ENCODE data around the gene HOXC9.

Gene HOXC9

DNA sequence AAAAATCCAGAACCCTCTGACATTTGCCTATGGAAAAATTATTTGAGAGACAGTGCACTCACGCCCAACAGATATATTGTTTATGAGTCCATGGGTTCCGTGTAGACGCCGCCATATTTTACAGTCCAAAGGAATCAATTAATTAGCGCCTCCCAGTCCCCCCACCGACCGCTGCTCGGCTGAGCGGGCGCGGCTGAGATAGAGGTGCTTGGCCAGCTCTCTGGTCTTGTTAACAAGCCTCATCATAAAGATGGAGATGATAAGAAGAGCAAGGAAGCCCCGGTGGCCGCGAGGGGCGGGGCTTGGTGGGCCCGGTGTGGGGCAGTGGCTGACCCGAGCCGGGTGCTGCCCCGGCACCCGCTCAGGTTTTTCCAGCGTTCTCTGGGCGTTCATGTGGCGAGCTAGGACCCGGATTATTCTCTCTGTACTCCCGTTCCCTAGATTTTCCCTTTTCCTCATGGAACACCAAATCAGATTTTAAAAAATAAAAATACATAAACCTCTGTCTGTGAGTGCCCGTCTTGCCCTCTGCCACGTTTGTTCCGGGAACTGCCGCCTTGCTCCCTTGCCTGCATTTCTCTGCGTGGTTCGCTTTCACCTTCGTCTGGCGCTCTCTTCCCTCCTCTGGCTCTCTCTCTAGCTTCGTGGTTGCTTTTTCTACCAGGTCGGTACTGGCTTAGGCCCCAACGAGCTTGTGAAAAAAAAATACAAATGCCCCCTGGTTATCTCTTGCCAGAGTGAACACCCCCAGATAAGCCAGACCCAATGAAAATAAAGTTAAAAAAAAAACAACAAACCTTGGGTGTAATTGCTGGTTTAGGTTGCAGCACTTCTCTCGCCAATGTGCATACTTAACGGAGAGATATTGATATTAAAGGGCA is 36.3 kb upstream of the HOXC9 start:
- DNase-seq = no peak

DNA sequence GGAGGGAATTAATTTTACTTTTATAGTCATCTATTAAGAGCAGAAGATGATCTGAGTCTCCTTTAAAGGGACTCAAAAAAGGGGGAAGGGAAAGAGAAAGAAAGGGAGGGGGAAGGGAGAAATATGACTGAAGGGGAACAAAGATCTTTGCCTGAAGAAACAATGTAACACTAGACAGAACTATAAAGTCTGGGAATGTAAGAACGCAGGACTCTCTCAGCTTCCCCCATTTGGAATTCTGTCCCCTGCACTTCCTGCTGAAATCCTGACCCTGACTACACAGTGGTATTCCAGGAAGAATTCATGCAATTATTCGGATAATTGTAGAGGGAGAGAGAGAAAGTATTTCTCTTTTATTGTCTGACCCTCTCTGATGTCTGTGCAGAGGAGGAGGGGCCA is 35.6 kb upstream of the HOXC9 start:
- DNase-seq = no peak

- DNase-seq = no peak
Measured at GRCh38 chr12:53965281-53966084, 34.5 kb upstream of the HOXC9 start.

GRCh38 chr12:53966085-53966384 is 33.9 kb upstream of the HOXC9 start:
- no peak for DNase-seq

GRCh38 chr12:53966385-53967133 is 33.4 kb upstream of the HOXC9 start:
- no peak for DNase-seq

GRCh38 chr12:53967421-53967925 is 32.5 kb upstream of the HOXC9 start:
- no peak for DNase-seq

DNA sequence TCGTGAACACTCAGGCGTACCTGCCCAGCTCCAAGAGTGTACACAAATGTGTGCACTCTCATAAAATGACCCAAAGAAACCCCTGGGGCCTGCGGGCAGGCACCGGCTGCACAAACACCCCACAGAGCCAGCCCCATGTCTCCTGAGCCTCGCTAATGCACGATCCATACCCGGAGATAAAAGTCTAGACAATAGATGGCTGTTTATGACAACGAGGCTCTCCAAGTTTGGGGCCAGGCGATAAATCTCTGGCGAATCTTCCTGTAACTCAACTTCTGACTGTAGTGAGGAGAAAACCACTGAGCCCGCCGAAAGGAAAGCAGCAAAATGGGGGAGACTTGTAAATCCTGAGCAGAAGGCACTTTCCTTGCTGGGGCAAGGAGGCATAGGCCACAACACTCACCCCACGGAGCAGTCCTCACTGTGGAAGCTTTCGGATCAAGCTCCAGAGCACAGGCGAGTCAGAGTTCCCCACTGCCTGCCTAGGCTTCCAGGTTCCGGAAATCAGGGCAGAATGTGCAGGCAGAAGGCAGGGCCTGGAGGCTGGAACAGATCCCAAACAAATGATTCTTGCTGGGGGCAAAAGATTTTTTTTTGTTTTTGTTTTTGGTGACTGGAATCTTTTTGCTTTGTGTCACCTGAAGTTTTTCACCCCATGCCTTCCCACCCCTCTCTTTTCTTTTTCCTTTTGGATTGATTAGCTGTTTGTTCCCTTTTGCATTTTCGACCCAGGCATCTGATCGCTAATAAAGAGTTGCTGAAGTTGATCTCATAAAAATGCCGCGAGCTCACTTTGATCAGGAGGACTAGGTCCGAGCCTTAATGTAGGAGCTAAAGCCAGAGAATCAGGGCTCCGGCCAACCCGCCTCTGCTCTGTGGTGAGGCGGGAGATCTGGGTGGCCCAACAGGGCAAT is 31.5 kb upstream of the HOXC9 start:
- DNase-seq = no peak

DNA sequence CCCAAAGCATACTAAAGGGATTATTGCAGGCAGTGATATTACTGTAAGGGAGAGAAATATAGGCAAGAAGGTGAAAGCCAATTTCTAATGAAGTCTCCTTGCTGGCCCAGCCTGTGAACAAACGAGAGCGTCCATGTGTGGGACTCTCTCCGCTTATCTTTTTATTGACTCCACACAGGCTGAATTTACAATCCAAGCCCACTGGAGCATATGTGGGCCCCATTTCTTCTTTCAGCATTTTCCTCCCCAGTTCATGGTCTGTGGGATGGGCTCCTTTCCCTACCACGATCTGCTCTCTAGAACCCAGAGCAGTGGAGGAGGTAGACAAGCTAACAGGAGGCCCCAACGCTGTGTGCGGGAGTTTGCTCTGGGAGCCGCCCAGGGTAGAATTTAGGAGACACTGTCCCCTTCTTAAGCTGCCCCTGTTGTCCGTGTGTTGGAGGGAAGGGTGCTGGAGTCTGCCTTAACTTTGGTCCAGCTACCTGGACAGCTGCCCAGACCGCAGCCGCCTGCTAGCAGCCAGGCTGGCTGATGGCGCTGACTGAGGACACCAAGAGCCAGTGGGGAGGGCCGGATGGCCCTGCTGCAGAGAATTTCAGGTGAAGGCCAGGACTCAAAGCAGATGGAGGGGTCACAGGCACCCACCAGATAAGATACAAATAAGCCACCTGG is 30.2 kb upstream of the HOXC9 start:
- no peak for DNase-seq

DNA sequence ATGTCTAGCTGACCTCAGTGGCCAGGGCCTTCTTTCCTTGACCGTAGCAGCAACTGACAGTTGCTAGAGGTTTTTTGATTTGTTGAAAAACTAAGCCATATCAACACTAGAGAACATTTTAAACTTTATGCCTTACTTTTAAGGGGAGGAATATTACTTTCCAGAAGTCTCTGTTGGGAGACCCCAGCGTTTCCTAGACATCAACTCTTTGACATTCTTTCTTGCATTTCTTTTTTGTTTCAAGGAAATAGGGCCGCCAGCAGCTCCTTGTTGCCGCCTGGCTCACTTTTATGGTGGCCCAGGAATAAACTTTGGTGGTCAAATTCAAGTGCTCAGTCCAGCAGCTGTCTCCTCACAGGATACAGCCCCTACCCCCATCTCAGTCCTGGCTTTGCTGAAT is 29.5 kb upstream of the HOXC9 start:
- no peak for DNase-seq

DNA sequence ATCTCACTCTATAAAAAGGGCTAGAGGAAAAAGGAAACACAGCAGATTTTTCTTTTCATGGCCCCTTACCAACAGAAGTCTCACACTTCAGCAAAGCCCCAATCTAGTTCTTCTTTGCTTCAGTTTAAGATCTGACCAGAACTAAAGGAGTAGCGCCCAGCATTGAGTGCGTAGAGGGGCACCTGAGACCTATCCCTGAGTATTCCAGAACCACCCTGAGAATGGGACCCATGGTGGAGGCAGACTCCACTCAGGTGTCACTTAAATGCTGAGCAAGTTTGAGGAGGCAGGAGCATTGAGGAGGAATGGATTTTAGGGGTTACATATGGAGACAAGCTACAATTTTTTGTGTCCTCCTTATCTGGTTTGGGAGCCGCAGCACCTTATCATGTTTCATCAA is 28.8 kb upstream of the HOXC9 start:
- DNase-seq = no peak

DNA sequence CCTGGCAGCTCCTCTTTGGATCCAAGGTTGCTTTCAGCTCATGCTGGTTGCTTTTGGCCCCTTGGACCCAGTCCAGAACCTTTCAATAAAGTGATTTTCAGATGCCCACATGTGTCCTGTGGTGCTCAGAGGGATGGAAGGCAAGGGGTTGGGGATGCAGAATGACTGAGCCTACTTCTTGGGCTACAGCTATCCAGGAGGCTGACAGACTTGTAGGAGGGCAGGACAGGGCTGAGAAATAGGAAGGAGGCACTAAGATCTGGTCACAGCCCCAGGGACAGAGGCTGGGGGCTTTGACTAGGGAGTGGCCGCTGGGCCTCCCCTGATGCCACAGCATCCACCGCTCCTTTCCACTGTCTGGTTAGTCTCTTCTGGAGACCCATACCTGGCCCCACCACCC is 28.3 kb upstream of the HOXC9 start:
- no peak for DNase-seq

DNA sequence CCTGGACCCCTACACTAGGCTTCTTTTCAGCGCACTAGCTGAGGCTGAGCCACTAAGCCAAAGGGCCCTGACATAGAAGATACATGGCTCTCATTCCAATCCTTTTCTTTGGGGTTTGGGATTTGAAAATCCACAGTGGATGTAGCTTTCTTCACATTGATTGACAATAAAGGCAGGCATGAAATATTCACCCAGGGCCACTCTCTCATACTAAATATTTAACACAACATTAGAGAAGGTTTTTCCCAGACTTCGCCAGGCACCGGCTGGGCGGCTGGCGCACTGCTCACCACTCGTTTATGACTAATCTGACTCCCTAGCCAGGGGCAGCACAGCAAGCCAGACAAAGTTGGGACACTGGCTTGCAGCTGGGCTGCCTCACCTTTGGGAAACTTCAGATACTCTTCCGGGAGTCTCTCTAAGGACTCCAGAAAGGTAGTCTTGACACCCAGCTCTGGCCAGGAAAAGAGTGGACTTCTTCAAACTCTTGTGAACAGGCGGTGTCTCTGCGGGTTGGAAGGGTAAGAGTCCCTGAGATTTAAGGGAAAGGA is 27.7 kb upstream of the HOXC9 start:
- DNase-seq = no peak

DNA sequence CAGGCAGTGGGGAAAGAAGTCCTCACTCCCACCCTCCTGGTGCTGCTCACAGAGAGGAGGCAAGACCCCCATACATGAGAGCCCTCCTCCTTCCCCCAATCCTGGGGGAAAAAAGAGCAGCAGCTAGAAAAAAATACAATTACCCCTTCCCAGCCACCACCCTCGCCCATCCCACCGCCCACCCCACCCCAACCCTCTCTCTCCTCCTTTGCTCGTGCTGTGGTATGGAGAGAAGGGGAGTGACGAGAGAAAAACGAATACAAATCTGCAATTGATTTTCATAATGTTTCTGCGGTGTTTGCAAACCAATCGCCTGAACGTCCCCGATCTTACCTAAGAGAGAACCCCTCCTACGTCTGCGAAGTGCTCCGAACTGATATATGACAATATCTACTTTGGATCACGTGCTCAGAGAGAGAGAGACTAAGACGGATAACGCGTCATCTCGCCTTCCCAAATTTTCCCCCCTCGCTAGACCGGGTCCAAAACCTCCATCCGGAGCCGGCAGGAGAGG is 27.2 kb upstream of the HOXC9 start, which contains the start of gene HOXC11:
Gene HOXC11 (plus strand): TSS at position 405 of the 514 bp plus-strand sequence. CDS start 116 bp downstream, outside the sequence.
- DNase-seq = no peak

- DNase-seq = no peak
Measured at GRCh38 chr12:53973236-53974042, 26.5 kb upstream of the HOXC9 start.

- no peak for DNase-seq
Measured at GRCh38 chr12:53974084-53975063, 25.6 kb upstream of the HOXC9 start, which contains the start of gene HOTAIR. HOTAIR (minus strand) TSS chr12:53974954.

GRCh38 chr12:53975064-53975471 is 24.9 kb upstream of the HOXC9 start:
- DNase-seq = no peak

DNA sequence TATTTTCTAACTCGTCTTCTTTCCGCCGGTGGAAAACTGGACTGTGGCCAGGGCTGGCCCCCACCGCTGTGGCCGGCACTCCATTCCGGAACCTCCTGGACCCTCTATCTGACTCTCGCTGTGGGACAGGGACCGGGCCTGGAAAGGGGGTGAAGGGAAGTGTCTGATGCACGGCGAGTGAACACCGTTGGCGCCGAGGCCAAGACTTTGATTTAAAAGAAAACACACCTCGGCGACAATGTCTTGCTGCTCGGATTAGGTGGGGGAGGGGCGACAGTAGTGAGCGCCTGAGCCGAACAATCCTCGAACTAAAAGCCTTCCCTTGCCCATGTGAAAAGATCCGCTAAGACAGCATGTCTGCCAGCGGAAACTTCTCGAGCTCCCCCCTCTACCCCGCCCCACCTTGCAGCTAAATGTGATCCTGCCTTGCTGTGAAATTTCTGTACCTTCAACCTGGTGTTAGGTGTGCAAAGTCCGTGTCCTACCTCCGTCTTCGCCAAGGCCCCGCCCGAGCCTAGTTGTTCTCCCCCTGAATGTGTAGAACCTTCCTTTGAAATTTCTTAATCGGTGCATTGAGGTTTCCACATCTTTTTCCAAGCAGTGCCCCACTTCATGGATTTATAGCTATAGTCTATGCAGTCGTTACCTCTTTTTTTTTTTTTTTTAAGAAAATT is 24.3 kb upstream of the HOXC9 start:
- DNase-seq = no peak

DNA sequence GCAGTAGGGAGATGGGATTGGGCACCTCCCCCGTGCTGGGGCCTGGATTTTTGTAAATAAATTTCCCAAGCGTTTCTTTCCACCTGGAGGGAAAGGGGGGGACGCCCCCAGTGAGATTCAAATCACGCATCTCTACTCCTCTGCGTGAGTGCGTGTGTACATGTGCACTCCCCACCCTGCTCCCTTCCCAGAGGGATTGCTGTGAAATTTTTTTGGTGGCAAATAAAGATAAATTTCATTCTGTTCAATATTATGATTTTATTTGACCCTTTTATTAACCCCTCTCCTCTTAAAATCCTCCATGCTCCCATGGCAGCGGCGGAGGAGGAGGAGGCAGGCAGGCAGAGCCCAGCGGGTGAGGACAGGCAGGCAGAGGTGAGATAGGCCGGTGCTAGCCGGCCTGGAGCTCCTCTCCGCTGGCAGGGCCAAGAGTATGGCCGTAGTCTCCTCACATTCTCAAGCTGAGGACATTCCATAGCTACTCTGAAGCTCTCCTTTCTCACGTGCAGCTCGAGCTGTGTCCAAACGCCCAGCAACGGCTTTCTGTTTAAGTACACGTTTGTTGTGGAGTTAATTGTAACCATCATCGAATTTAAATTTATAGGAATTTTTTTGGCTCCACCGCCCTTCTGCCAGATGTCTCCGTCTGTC is 23.7 kb upstream of the HOXC9 start:
- no peak for DNase-seq
